Body of pancreas (tissue), 4 donors: ENCODE results near the gene ZNF180.

ENCODE experiments used
- POLR2A ChIP-seq, 3 donors: fragments of 450-650 bp; IDR thresholded peaks; one replicate each; pipeline ENCODE4 v1.6.1; 2016; ENCODE audit warnings: antibody characterized with exemption in 3 of 3, mild to moderate bottlenecking in 2 of 3
- TF ChIP-seq, protein P1 (sequence below), 7 experiments: fragments of 450-650 bp in 4 of 7; fragments of 200-600 bp in 3 of 7; sonication (generic) in 3 of 7; IDR thresholded peaks; one replicate each; pipeline ENCODE4 v1.5.1; 2016 to 2019; ENCODE audit warnings: antibody characterized with exemption in 7 of 7

DNA sequence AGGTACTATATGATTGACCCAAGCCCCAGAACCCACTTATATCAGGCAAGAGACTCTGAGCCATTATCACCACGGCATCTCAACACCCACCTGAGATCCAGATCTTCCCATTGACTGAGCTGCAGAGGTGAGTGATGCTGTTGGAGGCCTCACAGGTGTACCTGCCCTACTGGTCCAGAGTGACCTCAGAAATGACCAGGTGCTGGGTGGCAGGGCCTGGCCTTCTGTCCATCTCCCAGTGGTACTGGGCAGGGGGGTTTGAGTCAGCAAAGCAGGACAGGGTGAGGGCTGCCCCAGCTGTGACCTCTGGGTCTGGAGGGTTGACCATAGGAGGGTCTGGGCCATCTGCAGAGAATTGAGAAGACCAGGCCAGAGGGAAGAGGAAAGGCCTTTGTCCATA, 42.3 kb upstream of the ZNF180 start:
- TF ChIP-seq, protein P1, sequence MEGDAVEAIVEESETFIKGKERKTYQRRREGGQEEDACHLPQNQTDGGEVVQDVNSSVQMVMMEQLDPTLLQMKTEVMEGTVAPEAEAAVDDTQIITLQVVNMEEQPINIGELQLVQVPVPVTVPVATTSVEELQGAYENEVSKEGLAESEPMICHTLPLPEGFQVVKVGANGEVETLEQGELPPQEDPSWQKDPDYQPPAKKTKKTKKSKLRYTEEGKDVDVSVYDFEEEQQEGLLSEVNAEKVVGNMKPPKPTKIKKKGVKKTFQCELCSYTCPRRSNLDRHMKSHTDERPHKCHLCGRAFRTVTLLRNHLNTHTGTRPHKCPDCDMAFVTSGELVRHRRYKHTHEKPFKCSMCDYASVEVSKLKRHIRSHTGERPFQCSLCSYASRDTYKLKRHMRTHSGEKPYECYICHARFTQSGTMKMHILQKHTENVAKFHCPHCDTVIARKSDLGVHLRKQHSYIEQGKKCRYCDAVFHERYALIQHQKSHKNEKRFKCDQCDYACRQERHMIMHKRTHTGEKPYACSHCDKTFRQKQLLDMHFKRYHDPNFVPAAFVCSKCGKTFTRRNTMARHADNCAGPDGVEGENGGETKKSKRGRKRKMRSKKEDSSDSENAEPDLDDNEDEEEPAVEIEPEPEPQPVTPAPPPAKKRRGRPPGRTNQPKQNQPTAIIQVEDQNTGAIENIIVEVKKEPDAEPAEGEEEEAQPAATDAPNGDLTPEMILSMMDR (IDR thresholded peaks at IDR 0.05) = no peak
- TF ChIP-seq POLR2A (IDR thresholded peaks at IDR 0.05) = no peak
